CD4-positive, CD25-positive, alpha-beta regulatory T cell (primary cell): ENCODE measurements around the gene EMC10. TPM values are rescaled to one million over a fixed set of nuclear protein-coding genes. Genes with fewer than 3 reads are reported as not detected.

Source experiments
- ATAC-seq, 2 donors: fragments of 150-1000 bp; cut with Tn5 transposase; one replicate each; pipeline ENCODE4 v1.10.0; 2021; ENCODE audit warnings: low read depth in 2 of 2, moderate number of reproducible peaks in 2 of 2, moderate library complexity in 1 of 2
- DNase-seq, 3 donors: peaks; one replicate each; pipeline versions ENCODE4 v3.0.0 to v3.0.0-alpha.2; 2012 to 2022; ENCODE audit warnings: mixed read lengths in 1 of 3
- H3K27ac ChIP-seq: one replicate; pipeline ENCODE4 v1.7.0; 2013; ENCODE audit warnings: mild to moderate bottlenecking, low read length; ENCODE audit not compliant: insufficient read depth, poor library complexity, severe bottlenecking
- H3K27me3 ChIP-seq: one replicate; pipeline ENCODE4 v1.7.0; 2013; ENCODE audit warnings: low read length; ENCODE audit not compliant: control insufficient read depth, insufficient read depth
- H3K36me3 ChIP-seq: one replicate; pipeline ENCODE4 v1.7.0; 2013; ENCODE audit warnings: mild to moderate bottlenecking, low read length, moderate library complexity; ENCODE audit not compliant: control insufficient read depth, insufficient read depth
- H3K4me1 ChIP-seq: 2 replicates; pipeline ENCODE4 v1.7.0; 2013; ENCODE audit warnings: mild to moderate bottlenecking, low read length; ENCODE audit not compliant: insufficient read depth, control insufficient read depth, poor library complexity, severe bottlenecking
- H3K4me3 ChIP-seq: one replicate; pipeline ENCODE4 v1.7.0; 2013; ENCODE audit warnings: low read depth, mild to moderate bottlenecking, low read length, moderate library complexity
- H3K9me3 ChIP-seq, 2 experiments: 1 replicate in 1 of 2; 2 replicates in 1 of 2; pipeline ENCODE4 v1.7.0; 2013; ENCODE audit warnings: low read length in 2 of 2, mild to moderate bottlenecking in 1 of 2, moderate library complexity in 1 of 2; ENCODE audit not compliant: control insufficient read depth in 2 of 2
- H3K27ac Mint-ChIP-seq, 3 donors: one replicate each; pipeline ENCODE4 v1.8.0; 2020 to 2022; ENCODE audit warnings: mild to moderate bottlenecking in 3 of 3, mixed read lengths in 3 of 3, moderate library complexity in 2 of 3
- H3K27me3 Mint-ChIP-seq: one replicate; pipeline ENCODE4 v1.8.0; 2022; ENCODE audit warnings: mild to moderate bottlenecking, mixed read lengths
- H3K36me3 Mint-ChIP-seq: one replicate; pipeline ENCODE4 v1.8.0; 2020; ENCODE audit warnings: mixed read lengths
- H3K4me1 Mint-ChIP-seq, 4 donors: one replicate each; pipeline ENCODE4 v1.8.0; 2020 to 2022; ENCODE audit warnings: mixed read lengths in 4 of 4, mild to moderate bottlenecking in 1 of 4
- H3K4me3 Mint-ChIP-seq, 4 donors: one replicate each; pipeline ENCODE4 v1.8.0; 2020 to 2022; ENCODE audit warnings: mild to moderate bottlenecking in 4 of 4, mixed read lengths in 4 of 4, moderate library complexity in 3 of 4
- H3K9me3 Mint-ChIP-seq, 7 donors: one replicate each; pipeline ENCODE4 v1.8.0; 2020 to 2022; ENCODE audit warnings: mixed read lengths in 7 of 7, mild to moderate bottlenecking in 3 of 7, moderate library complexity in 2 of 7
- polyA plus RNA-seq, 4 donors: library from polyadenylated mRNA; unstranded; fragments of 300-500 nt; fragmentation: Illumina TruSeq; gene quantifications; one replicate each; pipeline ENCODE4 v1.2.3, GENCODE V29; 2021
- total RNA-seq: library from RNA; stranded (reverse); gene quantifications from one replicate; pipeline ENCODE4 v1.2.3, GENCODE V29; 2022

EMC10 gene
- total and polyA plus RNA-seq, 5 donors from 2014 or later = 8.0 to 83.7 (median 9.9) TPM

DNA sequence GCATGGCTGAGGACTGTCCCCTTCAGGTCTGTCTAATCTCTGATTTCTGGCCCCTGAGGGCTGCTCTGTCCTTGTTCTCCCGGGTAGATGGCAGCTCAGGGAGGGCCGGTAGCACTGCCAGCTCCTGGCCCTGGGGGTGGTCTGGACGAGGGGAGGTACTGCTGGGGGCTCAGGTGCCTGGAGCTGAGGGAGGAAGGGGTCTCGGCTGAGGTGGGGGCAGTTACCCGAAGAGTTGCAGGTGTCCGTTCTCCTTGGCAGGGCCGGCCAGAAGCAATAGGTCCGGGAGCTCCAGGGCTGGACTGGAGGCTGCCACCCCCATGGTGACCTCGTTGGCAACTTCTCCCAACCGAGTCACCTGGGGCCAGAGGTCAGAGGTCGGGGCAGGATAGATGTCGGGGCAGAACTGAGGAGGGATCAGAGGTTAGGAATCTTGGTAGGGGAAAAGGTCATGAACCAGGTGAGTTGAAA, 1.2 kb upstream of the EMC10 start:
- H3K27ac Mint-ChIP-seq = peak overlapping the region; percentile 85 to 98 (median 97)
- ATAC-seq = no peak
- no peaks in the 10 kb centered on the region for H3K9me3 ChIP-seq

DNA sequence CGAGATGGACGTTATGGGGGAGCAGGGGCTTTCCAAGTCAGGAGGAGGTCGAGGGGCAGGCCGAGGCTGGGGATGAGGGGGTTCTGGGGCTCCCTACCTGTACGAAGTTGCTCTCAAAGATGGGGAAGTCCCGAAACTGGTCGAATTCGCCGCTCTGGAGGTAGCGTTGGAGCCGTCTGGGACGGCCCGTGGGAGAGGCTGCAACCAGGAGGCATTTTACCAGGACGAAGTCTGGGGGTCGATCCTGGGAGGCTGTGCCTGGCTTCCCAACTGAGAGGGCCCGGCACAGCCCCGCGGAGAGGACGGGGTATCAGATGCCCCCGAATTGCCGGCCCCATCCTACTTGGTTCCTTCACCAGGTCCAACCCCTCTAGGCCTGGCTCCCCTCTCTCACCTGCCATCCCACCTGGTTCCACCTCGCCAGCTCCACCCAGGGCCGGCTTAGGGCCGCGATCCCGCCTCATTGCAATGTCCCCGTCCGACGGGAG, 527 bp upstream of the EMC10 start:
- peak overlapping the region; percentile 85 for H3K27ac ChIP-seq
- peak overlapping the region; percentile 98 to 99 (median 99) for H3K4me3 Mint-ChIP-seq
- H3K4me1 Mint-ChIP-seq = peaks cover 0 to 25% (median 19%) of the 10 kb centered on the region in 4 donors
- H3K9me3 ChIP-seq = no peaks in the 10 kb centered on the region
- ATAC-seq (no peak), DNase-seq (no peak)
- H3K36me3 Mint-ChIP-seq = peaks cover 11% of the 10 kb centered on the region
- no peak overlapping the region for H3K4me3 ChIP-seq
- H3K27me3 Mint-ChIP-seq = peaks cover 9% of the 10 kb centered on the region
- peak overlapping the region; percentile 97 to 99 (median 98) for H3K27ac Mint-ChIP-seq
- H3K4me1 ChIP-seq = peaks cover 26% of the 10 kb centered on the region
- no peaks in the 10 kb centered on the region for H3K27me3 ChIP-seq
- H3K9me3 Mint-ChIP-seq = no peaks in the 10 kb centered on the region
- H3K36me3 ChIP-seq = peaks cover 18% of the 10 kb centered on the region

More for the DNA sequence above, 1.2 kb upstream of the EMC10 start:
- Histone ChIP-seq H3K4me3 (no peak overlapping the region), H3K4me1 (peaks cover 26% of the 10 kb centered on the region), H3K27ac (peak overlapping the region; percentile 10), H3K27me3 (no peaks in the 10 kb centered on the region), H3K36me3 (peaks cover 12% of the 10 kb centered on the region)
- H3K9me3 Mint-ChIP-seq = peaks cover 0 to 1% (median 0%) of the 10 kb centered on the region in 7 donors
- peaks cover 0 to 25% (median 19%) of the 10 kb centered on the region in 4 donors for H3K4me1 Mint-ChIP-seq
- no peak for DNase-seq
- H3K27me3 Mint-ChIP-seq = peaks cover 9% of the 10 kb centered on the region
- peak overlapping the region; percentile 73 to 99 (median 98) for H3K4me3 Mint-ChIP-seq
- peaks cover 11% of the 10 kb centered on the region for H3K36me3 Mint-ChIP-seq

GRCh38 chr19:50476907-50477238, 566 bp downstream of the EMC10 start:
- H3K4me1 Mint-ChIP-seq = peaks cover 0 to 25% (median 19%) of the 10 kb centered on the region in 4 donors
- H3K36me3 Mint-ChIP-seq = peaks cover 15% of the 10 kb centered on the region
- no peaks in the 10 kb centered on the region for H3K9me3 Mint-ChIP-seq
- H3K27me3 Mint-ChIP-seq = peaks cover 9% of the 10 kb centered on the region
- ATAC-seq (no peak), DNase-seq (no peak)
- Histone ChIP-seq H3K9me3 (no peaks in the 10 kb centered on the region), H3K27me3 (no peaks in the 10 kb centered on the region), H3K27ac (peak overlapping the region; percentile 85), H3K36me3 (peaks cover 26% of the 10 kb centered on the region), H3K4me1 (peaks cover 26% of the 10 kb centered on the region), H3K4me3 (peak overlapping the region; percentile 55)
- H3K27ac Mint-ChIP-seq = peak overlapping the region; percentile 85 to 99 (median 97)
- peak overlapping the region; percentile 98 to 99 (median 99) for H3K4me3 Mint-ChIP-seq

DNA sequence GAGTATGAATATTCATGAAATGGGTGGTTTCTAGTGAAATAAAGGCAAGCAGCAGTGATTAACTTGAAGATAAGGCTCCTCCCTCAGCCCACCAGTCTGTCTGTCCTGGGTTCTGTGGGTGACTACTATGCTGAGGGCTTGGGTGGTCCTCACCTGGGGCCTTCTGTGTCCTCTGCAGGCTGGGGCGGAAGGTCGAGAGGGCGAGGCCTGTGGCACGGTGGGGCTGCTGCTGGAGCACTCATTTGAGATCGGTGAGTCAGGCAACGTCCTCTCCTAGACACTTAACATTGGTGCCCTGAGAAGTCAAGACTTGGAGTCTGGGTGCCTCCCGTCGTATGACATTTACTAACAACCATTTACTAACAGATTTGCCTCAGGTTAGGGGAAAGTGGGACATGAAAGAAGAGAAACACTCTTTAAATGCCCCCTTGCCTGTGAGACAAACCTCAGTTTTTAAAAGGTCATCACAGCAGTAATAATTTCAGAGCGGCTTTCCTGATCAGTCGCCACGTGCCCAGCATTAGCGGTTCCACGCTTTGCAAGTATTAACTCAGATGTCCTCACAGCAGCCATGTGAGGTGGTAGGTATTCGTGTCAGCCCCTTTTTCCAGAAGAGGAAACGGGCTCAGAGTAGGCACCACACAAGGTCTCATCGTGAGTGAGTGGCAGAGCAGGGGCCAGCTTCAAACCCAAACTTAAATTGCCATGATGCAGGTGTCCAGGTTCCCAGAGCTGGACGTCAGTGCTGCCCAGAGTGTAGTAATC, 1.6 kb downstream of the EMC10 start:
- no peaks in the 10 kb centered on the region for H3K9me3 ChIP-seq
- peak overlapping the region; percentile 98 to 99 (median 99) for H3K4me3 Mint-ChIP-seq
- H3K36me3 ChIP-seq = peaks cover 27% of the 10 kb centered on the region
- peaks cover 0 to 25% (median 19%) of the 10 kb centered on the region in 4 donors for H3K4me1 Mint-ChIP-seq
- peaks cover 9% of the 10 kb centered on the region for H3K27me3 Mint-ChIP-seq
- peak overlapping the region; percentile 71 to 97 (median 94) for H3K27ac Mint-ChIP-seq
- ATAC-seq (no peak), DNase-seq (no peak)
- no peak overlapping the region for H3K27ac ChIP-seq
- no peaks in the 10 kb centered on the region for H3K9me3 Mint-ChIP-seq
- peaks cover 26% of the 10 kb centered on the region for H3K4me1 ChIP-seq
- no peaks in the 10 kb centered on the region for H3K27me3 ChIP-seq
- H3K4me3 ChIP-seq = peak overlapping the region; percentile 55
- H3K36me3 Mint-ChIP-seq = peaks cover 15% of the 10 kb centered on the region

GRCh38 chr19:50478901-50479715, 2.8 kb downstream of the EMC10 start:
- Mint-ChIP-seq H3K9me3 (no peaks in the 10 kb centered on the region), H3K4me1 (peaks cover 0 to 25% (median 20%) of the 10 kb centered on the region in 4 donors), H3K27ac (no peak overlapping the region), H3K36me3 (peaks cover 23% of the 10 kb centered on the region), H3K4me3 (peak overlapping the region in 3 of 4 donors; percentile 43 to 60 (median 52)), H3K27me3 (peaks cover 9% of the 10 kb centered on the region)
- no peak overlapping the region for H3K4me3 ChIP-seq
- DNase-seq (no peak), ATAC-seq (no peak)
- peaks cover 26% of the 10 kb centered on the region for H3K4me1 ChIP-seq
- H3K9me3 ChIP-seq = no peaks in the 10 kb centered on the region
- no peak overlapping the region for H3K27ac ChIP-seq
- H3K27me3 ChIP-seq = no peaks in the 10 kb centered on the region
- peaks cover 32% of the 10 kb centered on the region for H3K36me3 ChIP-seq

DNA sequence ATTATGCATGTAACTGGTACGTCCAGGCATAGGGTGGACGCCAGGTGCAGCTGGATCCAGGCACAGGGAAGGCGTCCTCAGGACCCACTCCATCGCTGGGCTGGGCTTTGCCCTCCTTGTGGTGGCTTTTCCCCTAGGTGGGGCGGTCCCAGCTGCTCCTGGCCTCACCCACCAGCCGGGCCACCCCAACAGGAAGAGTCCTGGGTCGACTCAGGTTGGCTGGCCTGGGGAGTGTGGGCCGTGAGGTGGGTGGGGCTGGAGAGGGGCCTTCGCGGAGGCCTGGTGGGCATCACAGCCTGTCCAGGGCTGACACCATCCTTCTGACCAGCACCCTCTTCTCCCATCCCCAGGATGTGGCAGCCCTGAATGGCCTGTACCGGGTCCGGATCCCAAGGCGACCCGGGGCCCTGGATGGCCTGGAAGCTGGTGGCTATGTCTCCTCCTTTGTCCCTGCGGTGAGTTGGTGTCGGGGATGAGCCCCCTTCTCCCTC, 3.5 kb downstream of the EMC10 start:
- Mint-ChIP-seq H3K4me1 (peaks cover 0 to 25% (median 20%) of the 10 kb centered on the region in 4 donors), H3K9me3 (no peaks in the 10 kb centered on the region), H3K4me3 (no peak overlapping the region), H3K27ac (no peak overlapping the region), H3K27me3 (peaks cover 9% of the 10 kb centered on the region), H3K36me3 (peaks cover 23% of the 10 kb centered on the region)
- no peaks in the 10 kb centered on the region for H3K9me3 ChIP-seq
- H3K4me1 ChIP-seq = peaks cover 26% of the 10 kb centered on the region
- ATAC-seq = no peak
- H3K36me3 ChIP-seq = peaks cover 35% of the 10 kb centered on the region
- H3K27me3 ChIP-seq = no peaks in the 10 kb centered on the region
- DNase-seq = no peak
- H3K4me3 ChIP-seq = no peak overlapping the region
- H3K27ac ChIP-seq = no peak overlapping the region

GRCh38 chr19:50480281-50481111, 4.2 kb downstream of the EMC10 start:
- peak overlapping the region in 1 of 3 donors; percentile 62 for H3K27ac Mint-ChIP-seq
- H3K27me3 ChIP-seq = no peaks in the 10 kb centered on the region
- no peak for ATAC-seq
- no peaks in the 10 kb centered on the region for H3K9me3 Mint-ChIP-seq
- no peak overlapping the region for H3K4me3 Mint-ChIP-seq
- H3K4me1 ChIP-seq = peaks cover 26% of the 10 kb centered on the region
- H3K36me3 Mint-ChIP-seq = peaks cover 29% of the 10 kb centered on the region
- H3K4me1 Mint-ChIP-seq = peaks cover 0 to 23% (median 17%) of the 10 kb centered on the region in 4 donors
- peaks cover 4% of the 10 kb centered on the region for H3K27me3 Mint-ChIP-seq
- H3K27ac ChIP-seq = no peak overlapping the region
- H3K4me3 ChIP-seq = no peak overlapping the region
- H3K36me3 ChIP-seq = peaks cover 35% of the 10 kb centered on the region
- H3K9me3 ChIP-seq = no peaks in the 10 kb centered on the region
- no peak for DNase-seq
